BE2C (cell line): ENCODE measurements around the gene RAB8B.

Experiments
- DNase-seq: peaks from one replicate; pipeline ENCODE4 v3.0.0-alpha.2; 2020
- H3K27me3 ChIP-seq: fragments of 250-450 bp; sonication (Bioruptor Pico); 2 replicates; pipeline ENCODE4 v1.5.1; 2020; ENCODE audit warnings: mild to moderate bottlenecking
- H3K36me3 ChIP-seq: fragments of 250-450 bp; sonication (Bioruptor Pico); 2 replicates; pipeline ENCODE4 v1.5.1; 2020; ENCODE audit warnings: mild to moderate bottlenecking
- H3K4me1 ChIP-seq: fragments of 250-450 bp; sonication (Bioruptor Pico); 2 replicates; pipeline ENCODE4 v1.5.1; 2020
- H3K4me3 ChIP-seq: 2 replicates; pipeline ENCODE4 v1.5.1; 2011; ENCODE audit warnings: low read depth, low read length
- H3K9me3 ChIP-seq: fragments of 250-450 bp; sonication (Bioruptor Pico); 2 replicates; pipeline ENCODE4 v1.5.1; 2020
- CTCF ChIP-seq: IDR thresholded peaks from 2 replicates; pipeline ENCODE4 v1.5.1; 2012; ENCODE audit warnings: mild to moderate bottlenecking, low read depth, low read length

Gene RAB8B

GRCh38 chr15:63251701-63252100 is 62.3 kb downstream of the RAB8B start:
- no peak overlapping the region for H3K4me3 ChIP-seq
- H3K9me3 ChIP-seq: no peaks in the 10 kb centered on the region
- H3K4me1 ChIP-seq: no peaks in the 10 kb centered on the region; the same call in 1 of the 2 replicates
- no peak for TF ChIP-seq CTCF
- DNase-seq: no peak
- no peaks in the 10 kb centered on the region for H3K36me3 ChIP-seq
- no peaks in the 10 kb centered on the region for H3K27me3 ChIP-seq

- Histone ChIP-seq H3K9me3 (no peaks in the 10 kb centered on the region), H3K4me3 (no peak overlapping the region), H3K36me3 (no peaks in the 10 kb centered on the region), H3K27me3 (no peaks in the 10 kb centered on the region), H3K4me1 (no peaks in the 10 kb centered on the region; the same call in 1 of the 2 replicates)
- TF ChIP-seq CTCF: no peak
- no peak for DNase-seq
Measured at GRCh38 chr15:63252292-63252691, 62.9 kb downstream of the RAB8B start.

GRCh38 chr15:63254991-63255390 is 65.6 kb downstream of the RAB8B start:
- Histone ChIP-seq H3K36me3 (no peaks in the 10 kb centered on the region), H3K9me3 (no peaks in the 10 kb centered on the region), H3K4me1 (no peaks in the 10 kb centered on the region; the same call in 1 of the 2 replicates), H3K27me3 (no peaks in the 10 kb centered on the region), H3K4me3 (no peak overlapping the region)
- no peak for TF ChIP-seq CTCF
- no peak for DNase-seq

GRCh38 chr15:63255489-63255990 is 66.1 kb downstream of the RAB8B start:
- Histone ChIP-seq H3K36me3 (no peaks in the 10 kb centered on the region), H3K9me3 (no peaks in the 10 kb centered on the region), H3K27me3 (no peaks in the 10 kb centered on the region), H3K4me3 (no peak overlapping the region), H3K4me1 (no peaks in the 10 kb centered on the region; the same call in 1 of the 2 replicates)
- no peak for DNase-seq
- TF ChIP-seq CTCF: no peak

GRCh38 chr15:63256433-63257274 is 67.2 kb downstream of the RAB8B start:
- Histone ChIP-seq H3K9me3 (no peaks in the 10 kb centered on the region), H3K27me3 (no peaks in the 10 kb centered on the region), H3K36me3 (no peaks in the 10 kb centered on the region), H3K4me3 (no peak overlapping the region), H3K4me1 (no peaks in the 10 kb centered on the region; the same call in 1 of the 2 replicates)
- no peak for DNase-seq
- no peak for TF ChIP-seq CTCF

- Histone ChIP-seq H3K27me3 (no peaks in the 10 kb centered on the region), H3K36me3 (no peaks in the 10 kb centered on the region), H3K9me3 (no peaks in the 10 kb centered on the region), H3K4me3 (no peak overlapping the region), H3K4me1 (no peaks in the 10 kb centered on the region; the same call in 1 of the 2 replicates)
- no peak for DNase-seq
- no peak for TF ChIP-seq CTCF
Measured at GRCh38 chr15:63258658-63259057, 69.3 kb downstream of the RAB8B start.
